NCI-H748 (cell line): ENCODE data around the gene RAB27B.

ENCODE experiments used
- DNase-seq: peaks from one replicate; lab custom pipeline; 2025; ENCODE audit not compliant: unreplicated experiment; lab: John Stamatoyannopoulos, UW

The RAB27B gene

DNA sequence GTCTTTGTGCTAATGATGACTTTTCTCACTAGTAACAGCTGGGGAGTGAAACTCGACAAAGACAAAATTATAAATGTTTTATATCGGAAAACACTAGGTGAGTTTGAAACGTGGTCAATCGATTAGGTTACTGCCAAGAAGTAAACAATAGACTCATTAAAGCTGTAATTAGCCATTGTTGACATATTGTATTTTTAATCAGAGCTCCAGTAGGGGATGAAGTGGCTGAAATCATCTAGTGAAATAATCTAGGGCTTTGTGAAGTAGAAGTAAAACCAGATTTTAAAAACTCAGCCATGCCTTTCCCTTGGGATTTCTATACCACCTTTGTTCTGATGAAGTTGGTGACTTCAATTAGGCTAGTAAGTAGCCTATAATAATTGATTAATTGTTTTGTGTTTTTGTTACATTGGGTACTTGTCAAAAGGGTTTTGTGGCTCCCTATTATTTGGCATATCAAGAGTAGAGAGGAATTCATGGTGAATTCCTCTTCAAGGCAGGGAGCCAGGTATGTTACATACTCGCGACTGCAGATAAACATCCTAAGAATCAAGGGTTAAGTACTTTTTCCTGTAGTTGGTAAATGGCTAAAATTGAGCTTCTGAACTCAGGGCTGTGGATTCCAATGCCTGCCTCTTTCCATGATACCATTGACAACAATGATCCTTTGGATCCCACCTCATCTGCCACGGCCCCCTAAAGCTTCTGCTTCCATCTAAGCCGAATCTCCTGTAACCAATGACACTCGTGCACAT, 31.6 kb downstream of the RAB27B start:
- peak; percentile 12 for DNase-seq

GRCh38 chr18:54860941-54861340, 32.7 kb downstream of the RAB27B start:
- no peak for DNase-seq

DNA sequence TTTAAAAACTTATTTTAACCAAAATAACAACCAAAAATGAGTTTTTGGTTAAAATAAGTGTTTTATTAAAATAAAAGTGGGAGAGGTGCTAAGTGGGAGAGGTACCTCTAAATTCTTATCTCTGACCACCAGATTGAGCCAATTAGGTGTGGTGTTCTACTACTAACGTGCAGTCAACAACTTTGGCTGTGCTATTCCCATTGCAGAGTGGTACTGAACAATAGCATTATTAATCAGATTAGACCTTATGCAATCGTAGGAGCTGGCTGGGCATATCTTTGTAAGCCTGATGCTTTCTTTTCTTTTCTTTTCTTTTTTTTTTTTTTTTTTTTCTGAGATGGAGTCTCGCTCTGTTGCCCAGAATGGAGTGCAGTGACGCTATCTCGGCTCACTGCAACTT, 38.9 kb downstream of the RAB27B start:
- DNase-seq = no peak

DNA sequence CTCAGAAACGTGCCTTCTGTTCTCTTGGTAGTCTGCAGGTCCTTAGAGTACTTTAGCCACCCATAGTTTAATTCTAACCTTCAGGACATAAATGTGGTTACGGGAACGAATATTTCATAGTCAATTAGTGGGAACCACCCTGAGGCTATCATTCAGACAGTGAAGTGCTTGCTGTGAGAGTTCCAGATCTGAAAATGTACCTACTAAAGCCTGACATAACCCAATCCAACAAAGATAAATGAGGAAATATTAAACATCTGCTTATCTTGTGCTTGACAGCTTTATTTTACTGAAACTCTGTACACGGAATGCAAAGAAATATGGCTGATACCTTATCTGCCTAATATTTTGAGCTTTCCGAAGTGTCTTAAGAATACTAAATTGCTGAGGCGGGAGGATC, 43.0 kb downstream of the RAB27B start:
- DNase-seq = no peak

GRCh38 chr18:54872681-54873080, 44.4 kb downstream of the RAB27B start:
- DNase-seq = no peak

GRCh38 chr18:54873884-54874255, 45.6 kb downstream of the RAB27B start:
- no peak for DNase-seq

GRCh38 chr18:54875063-54875462, 46.8 kb downstream of the RAB27B start:
- DNase-seq = no peak

GRCh38 chr18:54877076-54877475, 48.8 kb downstream of the RAB27B start:
- no peak for DNase-seq

DNA sequence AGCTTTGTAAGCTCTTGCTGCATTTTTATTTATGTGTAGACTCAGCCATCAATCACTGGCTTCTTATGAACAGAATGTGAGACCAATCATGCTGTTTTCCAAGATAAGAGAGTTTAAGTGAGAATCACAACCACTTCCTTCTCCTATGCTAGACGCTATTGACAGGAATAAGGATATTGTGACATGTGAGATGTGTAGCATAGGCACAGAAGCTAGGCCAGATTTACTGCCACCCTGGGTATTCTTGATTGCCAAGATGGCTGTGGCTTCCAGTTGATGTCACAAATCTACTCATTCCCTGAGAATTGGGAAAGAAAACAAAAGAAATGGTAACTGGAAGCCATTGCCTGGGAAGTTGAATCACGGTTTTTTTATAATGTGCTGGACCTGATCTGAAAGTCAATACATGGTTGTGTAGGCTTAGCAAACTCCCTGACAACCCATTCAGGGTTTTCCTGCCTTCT, 49.9 kb downstream of the RAB27B start:
- no peak for DNase-seq

DNA sequence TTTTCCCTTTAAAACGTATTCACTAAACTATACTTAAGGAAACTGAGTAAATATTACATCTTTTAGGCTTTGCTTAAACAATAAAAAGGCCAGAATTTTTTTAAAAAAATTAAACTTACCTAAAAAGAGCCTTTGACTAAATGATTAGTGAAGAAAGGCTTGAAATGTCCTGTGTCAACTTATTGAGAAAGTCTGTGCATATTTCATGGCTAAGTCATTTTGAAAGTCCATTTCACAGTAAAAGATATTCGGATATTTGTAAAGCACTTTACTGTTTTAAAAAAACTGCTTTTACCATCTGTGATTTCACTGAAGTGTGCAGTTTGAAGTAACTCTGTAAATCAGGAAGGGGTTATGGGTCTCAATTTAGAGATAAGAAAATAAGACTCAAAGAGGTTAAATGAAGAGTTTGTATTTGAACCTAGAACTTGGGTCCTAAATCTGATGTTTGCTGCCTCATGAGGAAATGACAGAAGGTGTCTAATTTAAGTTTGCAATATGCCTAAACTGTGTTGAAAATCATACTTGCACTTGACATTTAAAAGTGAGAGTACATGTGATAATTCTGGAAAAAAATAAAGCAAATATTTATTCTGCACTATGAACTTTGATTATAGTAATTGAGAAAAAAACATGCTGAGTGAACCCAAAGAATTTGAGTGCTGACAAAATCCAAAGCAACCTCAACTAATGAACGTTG, 50.5 kb downstream of the RAB27B start:
- no peak for DNase-seq

DNA sequence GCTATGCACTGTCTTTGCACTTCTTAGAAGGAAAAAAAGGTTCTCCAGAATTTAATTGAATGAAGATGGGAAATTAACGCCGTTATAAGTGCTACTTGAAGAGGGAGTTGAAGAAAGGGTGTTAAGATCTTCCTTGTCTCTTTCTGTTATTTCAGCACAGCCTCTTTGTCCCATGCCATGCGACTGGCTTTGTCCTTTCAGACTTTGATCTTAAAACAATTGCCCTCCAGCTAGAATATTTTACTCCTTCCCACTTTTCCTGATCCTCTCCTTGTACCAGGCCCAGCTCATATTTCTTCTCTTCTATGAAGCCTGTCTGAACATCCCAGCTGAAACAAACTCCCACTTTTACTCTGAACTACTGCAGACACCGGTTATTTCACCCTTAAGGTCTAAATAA, 51.4 kb downstream of the RAB27B start:
- DNase-seq = no peak

DNA sequence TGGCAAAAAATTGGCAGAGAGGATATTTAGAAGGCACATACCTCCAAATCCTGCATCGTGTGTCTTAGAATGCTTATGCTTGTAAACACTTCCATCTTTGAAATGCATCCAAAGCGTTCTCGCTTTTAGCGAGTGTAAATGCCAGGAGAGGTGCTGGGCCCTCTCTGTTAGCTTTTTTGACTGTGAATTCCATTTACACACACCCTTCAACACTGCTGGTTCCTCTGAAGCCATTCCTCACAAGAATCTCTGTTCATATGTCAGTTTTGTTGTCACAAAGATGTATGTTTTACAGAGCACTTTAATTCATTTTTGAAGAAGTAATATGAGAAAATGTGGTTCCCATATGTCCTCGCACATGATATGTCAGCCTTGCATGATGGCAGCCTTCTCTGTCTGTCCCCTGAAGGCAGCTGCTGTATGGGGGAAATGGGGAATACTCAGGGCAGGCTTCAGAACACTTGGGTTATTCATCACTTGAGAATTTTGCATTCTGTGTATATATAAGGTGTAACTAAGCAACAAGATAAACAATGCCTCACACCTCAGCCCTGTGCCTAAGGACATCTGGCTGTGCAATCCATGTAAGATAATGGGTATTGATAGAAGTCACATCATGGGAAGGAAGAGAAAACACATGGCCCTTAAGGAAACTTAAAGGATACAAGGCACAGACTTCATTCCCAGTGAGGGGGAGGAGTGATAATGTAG, 52.3 kb downstream of the RAB27B start:
- peak; percentile 16 for DNase-seq

- no peak for DNase-seq
Observed at GRCh38 chr18:54881229-54881768, 53.0 kb downstream of the RAB27B start.

DNA sequence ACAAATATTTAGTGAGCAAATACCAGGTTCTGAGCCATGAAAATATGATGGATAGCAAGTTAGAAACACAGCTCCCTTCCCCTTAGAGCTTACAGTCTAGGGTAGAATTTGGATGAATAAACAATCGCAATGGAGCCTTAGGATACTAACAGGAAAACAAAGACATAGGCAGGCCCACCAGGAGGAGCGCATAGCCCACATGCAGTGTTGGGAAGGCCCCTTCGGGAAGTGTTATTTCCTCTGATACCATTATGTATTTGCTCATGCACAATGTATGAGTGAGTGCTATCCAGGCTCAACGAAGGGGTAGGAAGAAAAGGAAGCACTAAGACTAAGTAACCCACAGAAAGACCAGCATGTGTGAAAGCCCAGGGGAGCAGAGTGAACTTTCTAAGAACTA, 54.0 kb downstream of the RAB27B start:
- DNase-seq = no peak

- DNase-seq = no peak
Observed at GRCh38 chr18:54883816-54884604, 55.7 kb downstream of the RAB27B start.

- no peak for DNase-seq
Observed at GRCh38 chr18:54888378-54888777, 60.1 kb downstream of the RAB27B start.

DNA sequence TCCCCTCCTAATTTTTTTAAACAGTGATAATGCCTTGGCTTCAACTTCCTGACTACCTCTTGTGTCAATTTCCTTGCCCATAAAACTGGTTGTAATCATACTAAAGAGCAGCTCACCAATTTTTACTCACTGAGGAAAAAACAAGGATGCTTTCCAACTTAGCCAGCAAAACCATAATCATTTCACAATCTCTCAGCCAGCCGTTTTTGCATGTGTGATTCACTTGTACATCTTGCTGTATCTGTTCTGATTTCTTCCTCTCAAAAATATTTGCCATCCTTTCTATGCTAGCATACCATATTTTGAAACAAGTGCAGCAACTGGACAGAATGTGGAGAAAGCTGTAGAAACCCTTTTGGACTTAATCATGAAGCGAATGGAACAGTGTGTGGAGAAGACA, 60.7 kb downstream of the RAB27B start:
- no peak for DNase-seq

DNA sequence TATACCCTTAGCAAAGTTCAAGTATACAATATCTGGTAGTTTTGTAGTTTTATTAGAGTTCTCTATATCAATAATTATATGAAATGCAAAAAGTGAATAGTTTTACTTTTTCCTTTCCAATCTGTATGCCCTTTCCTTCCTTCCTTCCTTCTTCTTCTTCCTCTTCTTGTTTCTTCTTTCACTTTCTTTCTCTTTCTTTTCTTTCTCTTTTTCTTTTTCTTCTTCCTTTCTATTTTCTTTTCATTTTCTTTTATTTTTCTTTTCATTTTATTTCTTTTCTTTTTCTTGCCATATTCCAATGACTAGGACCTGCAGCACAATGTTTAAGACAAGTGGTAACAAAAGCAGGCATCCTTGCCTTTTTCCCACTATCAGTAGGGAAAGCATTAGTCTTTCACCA, 71.2 kb downstream of the RAB27B start:
- DNase-seq = no peak

GRCh38 chr18:54900290-54900689, 72.0 kb downstream of the RAB27B start:
- no peak for DNase-seq

DNA sequence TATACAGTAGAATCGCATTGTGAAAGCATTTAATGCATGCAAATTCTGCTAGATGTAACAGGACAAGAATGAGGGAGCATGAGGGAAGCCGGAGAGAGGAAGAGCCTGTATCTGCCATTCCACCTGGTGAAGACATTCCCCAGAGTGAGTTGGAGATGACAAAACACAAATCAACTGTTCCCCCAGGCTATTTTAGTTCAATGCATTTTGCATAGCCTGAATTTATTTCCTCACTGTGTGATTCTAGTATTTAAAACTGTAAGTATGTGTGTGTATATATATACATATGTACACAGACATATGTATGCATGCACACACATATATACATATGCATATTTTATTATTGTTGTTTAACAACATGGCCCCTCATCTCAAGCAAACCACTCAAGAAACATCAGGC, 76.3 kb downstream of the RAB27B start:
- no peak for DNase-seq

DNA sequence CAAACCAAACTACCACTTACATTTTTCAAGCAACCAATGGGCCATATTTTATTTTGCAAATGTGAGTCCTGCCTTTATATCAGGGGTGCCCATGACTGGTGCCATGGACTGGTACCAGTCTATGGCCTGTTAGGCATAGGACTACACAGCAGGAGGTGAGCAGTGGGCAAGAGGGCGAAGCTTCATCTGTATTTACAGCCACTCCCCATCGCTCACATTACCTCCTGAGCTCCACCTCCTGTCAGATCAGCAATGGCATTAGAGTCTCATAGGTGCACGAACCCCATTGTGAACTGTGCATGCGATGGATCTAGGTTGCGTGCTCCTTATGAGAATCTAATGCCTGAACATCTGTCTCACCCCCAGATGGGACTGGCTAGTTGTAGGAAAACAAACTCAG, 77.4 kb downstream of the RAB27B start:
- no peak for DNase-seq
